Peyer's patch (tissue), 4 donors: Measurements from ENCODE around the gene CDH23. TPM values are rescaled to one million over a fixed set of nuclear protein-coding genes. Genes with fewer than 3 reads are reported as not detected.
A peak's percentile ranks its signal among the peaks of the same experiment; 100 is the strongest.

ENCODE experiments used
- DNase-seq, 3 donors: peaks; one replicate each; pipeline ENCODE4 v3.0.0-alpha.2; 2017 to 2019
- H3K27ac ChIP-seq, 4 donors: fragments of 200-600 bp; sonication (generic); one replicate each; pipeline ENCODE4 v1.5.1; 2016 to 2019
- H3K27me3 ChIP-seq, 2 donors: fragments of 200-600 bp; sonication (generic); one replicate each; pipeline ENCODE4 v1.5.1; 2019
- H3K36me3 ChIP-seq, 3 donors: fragments of 200-600 bp; sonication (generic); one replicate each; pipeline ENCODE4 v1.5.1; 2016 to 2019
- H3K4me1 ChIP-seq, 4 donors: fragments of 200-600 bp; sonication (generic); one replicate each; pipeline ENCODE4 v1.5.1; 2016 to 2019
- H3K4me3 ChIP-seq, 4 donors: fragments of 200-600 bp; sonication (generic); 1 replicate in 3 of 4; 2 replicates in 1 of 4; pipeline ENCODE4 v1.5.1; 2016 to 2019; ENCODE audit warnings: mild to moderate bottlenecking in 1 of 4
- H3K9me3 ChIP-seq, 4 donors: fragments of 200-600 bp; sonication (generic); one replicate each; pipeline ENCODE4 v1.5.1; 2016 to 2019; ENCODE audit warnings: mild to moderate bottlenecking in 1 of 4
- CTCF ChIP-seq, 6 experiments: fragments of 450-650 bp in 4 of 6; fragments of 200-600 bp in 2 of 6; sonication (generic) in 1 of 6; IDR thresholded peaks; one replicate each; pipeline ENCODE4 v1.5.1; 2017 to 2019; ENCODE audit warnings: antibody characterized with exemption in 6 of 6, mild to moderate bottlenecking in 3 of 6, moderate library complexity in 1 of 6
- POLR2A ChIP-seq, 2 donors: fragments of 450-650 bp; IDR thresholded peaks; one replicate each; pipeline ENCODE4 v1.5.1; 2017; ENCODE audit warnings: antibody characterized with exemption in 2 of 2, mild to moderate bottlenecking in 2 of 2, moderate library complexity in 2 of 2
- total RNA-seq, 4 donors: library from RNA; depleted of rRNA; stranded (reverse); fragments of >200 nt; gene quantifications; one replicate each; pipeline ENCODE4 v1.1.0, GENCODE V29; 2016

The CDH23 gene
- total RNA-seq, 4 donors from 2014 or later = 3.2 to 9.9 (median 5.4) TPM

- Histone ChIP-seq H3K4me3 (peak overlapping the region in 1 of 4 donors; percentile 7), H3K4me1 (peaks cover 19 to 52% (median 48%) of the 10 kb centered on the region in 4 donors), H3K27ac (peak overlapping the region; percentile 81 to 93 (median 86)), H3K27me3 (no peaks in the 10 kb centered on the region), H3K9me3 (no peaks in the 10 kb centered on the region), H3K36me3 (no peaks in the 10 kb centered on the region)
- peak in 2 of 3 donors; percentile 62 to 69 for DNase-seq
- TF ChIP-seq POLR2A (IDR thresholded peaks at IDR 0.05) (no peak), CTCF (IDR thresholded peaks at IDR 0.05) (no peak)
These were observed 330.5 kb downstream of the CDH23 start for GRCh38 chr10:71727105-71727737.

- peak overlapping the region in 1 of 4 donors; percentile 7 for H3K4me3 ChIP-seq
- H3K27me3 ChIP-seq = no peaks in the 10 kb centered on the region
- no peaks in the 10 kb centered on the region for H3K36me3 ChIP-seq
- H3K9me3 ChIP-seq = no peaks in the 10 kb centered on the region
- H3K4me1 ChIP-seq = peaks cover 19 to 52% (median 48%) of the 10 kb centered on the region in 4 donors
- TF ChIP-seq POLR2A (IDR thresholded peaks at IDR 0.05) (no peak), CTCF (IDR thresholded peaks at IDR 0.05) (no peak)
- peak; percentile 70 to 92 (median 82) for DNase-seq
- H3K27ac ChIP-seq = peak overlapping the region; percentile 81 to 93 (median 86)
These were observed 331.3 kb downstream of the CDH23 start for GRCh38 chr10:71727738-71728737.

- Histone ChIP-seq H3K4me1 (peaks cover 19 to 52% (median 48%) of the 10 kb centered on the region in 4 donors), H3K36me3 (no peaks in the 10 kb centered on the region), H3K27ac (peak overlapping the region; percentile 81 to 93 (median 86)), H3K4me3 (no peak overlapping the region), H3K9me3 (no peaks in the 10 kb centered on the region), H3K27me3 (no peaks in the 10 kb centered on the region)
- peak in 2 of 3 donors; percentile 79 to 83 for DNase-seq
- TF ChIP-seq CTCF (IDR thresholded peaks at IDR 0.05) (no peak), POLR2A (IDR thresholded peaks at IDR 0.05) (no peak)
These were observed 332.5 kb downstream of the CDH23 start for GRCh38 chr10:71729161-71729636.

- H3K36me3 ChIP-seq = no peaks in the 10 kb centered on the region
- TF ChIP-seq CTCF (IDR thresholded peaks at IDR 0.05) (no peak), POLR2A (IDR thresholded peaks at IDR 0.05) (no peak)
- H3K27ac ChIP-seq = no peak overlapping the region
- H3K4me1 ChIP-seq = peaks cover 10 to 55% (median 50%) of the 10 kb centered on the region in 4 donors
- H3K27me3 ChIP-seq = no peaks in the 10 kb centered on the region
- no peak overlapping the region for H3K4me3 ChIP-seq
- H3K9me3 ChIP-seq = no peaks in the 10 kb centered on the region
- no peak for DNase-seq
These were observed 335.1 kb downstream of the CDH23 start for GRCh38 chr10:71731791-71732190.

GRCh38 chr10:71734797-71735196, 338.1 kb downstream of the CDH23 start:
- H3K9me3 ChIP-seq = no peaks in the 10 kb centered on the region
- no peaks in the 10 kb centered on the region for H3K36me3 ChIP-seq
- TF ChIP-seq POLR2A (IDR thresholded peaks at IDR 0.05) = no peak
- no peak for TF ChIP-seq CTCF (IDR thresholded peaks at IDR 0.05)
- peak overlapping the region in 2 of 4 donors; percentile 81 for H3K27ac ChIP-seq
- peaks cover 0 to 42% (median 27%) of the 10 kb centered on the region in 4 donors for H3K4me1 ChIP-seq
- no peak for DNase-seq
- no peak overlapping the region for H3K4me3 ChIP-seq
- H3K27me3 ChIP-seq = no peaks in the 10 kb centered on the region
